A549 (cell line): Measurements from ENCODE around the gene AK8. TPM values are rescaled to one million over a fixed set of nuclear protein-coding genes. Genes with fewer than 3 reads are reported as not detected.

ENCODE experiments used
- ATAC-seq, 2 experiments: fragments of 200-7000 bp in 1 of 2; fragments of >200 bp in 1 of 2; cut with Nextera tagmentation in 1 of 2; cut with Tn5 transposase in 1 of 2; 3 replicates each; pipeline versions ENCODE4 v1.8.0 to v1.9.1; 2018 to 2020; ENCODE audit warnings: mild to moderate bottlenecking in 1 of 2, moderate library complexity in 1 of 2
- CTCF ChIA-PET: fragments of 300-600 bp; sonication (Branson Sonifier 250); formaldehyde crosslinking; extraction: SDS; loops from one replicate; lab custom pipeline; 2021; ENCODE audit warnings: antibody characterized with exemption, inconsistent platforms; lab: Yijun Ruan, JAX
- POLR2A ChIA-PET: fragments of 350-600 bp; formaldehyde crosslinking; extraction: SDS; loops from one replicate; lab custom pipeline; 2021; ENCODE audit warnings: antibody characterized with exemption, inconsistent platforms; lab: Yijun Ruan, JAX
- DNase-seq, 2 experiments: peaks; one replicate each; pipeline versions ENCODE4 v3.0.0 to v3.0.0-alpha.2; 2011 to 2016; ENCODE audit warnings: low read depth in 1 of 2, low spot score in 1 of 2
- FAIRE-seq: peaks from 2 replicates; lab custom pipeline; 2011; peaks lifted over from hg19 to GRCh38; lab: Jason Lieb, UNC
- H3K27ac ChIP-seq, 2 experiments: fragments of >200 bp; sonication (Bioruptor Twin); formaldehyde crosslinking; 3 replicates each; pipeline ENCODE4 v1.5.1; 2016 to 2017
- H3K4me1 ChIP-seq: fragments of >200 bp; sonication (Bioruptor Twin); formaldehyde crosslinking; 3 replicates; pipeline ENCODE4 v1.6.1; 2016
- H3K4me2 ChIP-seq: fragments of >200 bp; sonication (Bioruptor Twin); formaldehyde crosslinking; 3 replicates; pipeline ENCODE4 v1.6.1; 2016
- H3K4me3 ChIP-seq: fragments of >200 bp; sonication (Bioruptor Twin); formaldehyde crosslinking; 3 replicates; pipeline ENCODE4 v1.5.1; 2016
- H3K9me3 ChIP-seq: fragments of >200 bp; sonication (Bioruptor Twin); formaldehyde crosslinking; 3 replicates; pipeline ENCODE4 v1.6.1; 2016
- BHLHE40 ChIP-seq: IDR thresholded peaks from 2 replicates; pipeline ENCODE4 v1.6.1; 2012; ENCODE audit warnings: low read depth, low read length, inconsistent platforms
- CBX8 ChIP-seq: fragments of 200-600 bp; sonication (generic); IDR thresholded peaks from 2 replicates; pipeline ENCODE4 v1.6.1; 2016
- CEBPB ChIP-seq, 2 experiments: fragments of >200 bp in 1 of 2; sonication (Bioruptor Twin) in 1 of 2; formaldehyde crosslinking in 1 of 2; IDR thresholded peaks; 2 replicates each; pipeline ENCODE4 v1.6.1; 2012 to 2016
- CHD2 ChIP-seq: fragments of 150-350 bp; IDR thresholded peaks from 2 replicates; pipeline ENCODE4 v1.6.1; 2014; ENCODE audit warnings: low read length; ENCODE audit not compliant: partially characterized antibody
- CHD4 ChIP-seq: fragments of 200-600 bp; sonication (generic); IDR thresholded peaks from 2 replicates; pipeline ENCODE4 v1.6.1; 2016; ENCODE audit warnings: antibody characterized with exemption, mild to moderate bottlenecking, borderline replicate concordance
- EHMT2 ChIP-seq: fragments of 200-600 bp; sonication (generic); IDR thresholded peaks from 2 replicates; pipeline ENCODE4 v1.6.1; 2016; ENCODE audit warnings: antibody characterized with exemption, low read depth, mild to moderate bottlenecking, moderate library complexity
- EP300 ChIP-seq, 2 experiments: fragments of >200 bp; sonication (Bioruptor Twin); formaldehyde crosslinking; IDR thresholded peaks; 2 replicates in 1 of 2; 3 replicates in 1 of 2; pipeline ENCODE4 v1.6.1; 2016 to 2017
- FOSB ChIP-seq: fragments of 250-450 bp; sonication (Bioruptor Pico); IDR thresholded peaks from 2 replicates; pipeline ENCODE4 v1.5.0; 2020; ENCODE audit warnings: mild to moderate bottlenecking, moderate library complexity
- GATA3 ChIP-seq: IDR thresholded peaks from 2 replicates; pipeline ENCODE4 v1.6.1; 2012; ENCODE audit warnings: borderline replicate concordance
- HEYL ChIP-seq: fragments of 250-450 bp; sonication (Bioruptor Pico); IDR thresholded peaks from 2 replicates; pipeline ENCODE4 v1.8.0; 2021; ENCODE audit warnings: mild to moderate bottlenecking, moderate library complexity
- HOXB5 ChIP-seq: fragments of 250-450 bp; sonication (Bioruptor Pico); IDR thresholded peaks from 2 replicates; pipeline ENCODE4 v1.5.0; 2020; ENCODE audit warnings: mild to moderate bottlenecking, moderate library complexity
- JUNB ChIP-seq: fragments of >200 bp; sonication (Bioruptor Twin); formaldehyde crosslinking; IDR thresholded peaks from 2 replicates; pipeline ENCODE4 v1.6.1; 2016
- NPAS2 ChIP-seq: fragments of 250-450 bp; sonication (Bioruptor Pico); IDR thresholded peaks from 2 replicates; pipeline ENCODE4 v1.8.0; 2022; ENCODE audit warnings: mild to moderate bottlenecking, moderate library complexity, borderline replicate concordance
- NR3C1 ChIP-seq: fragments of >200 bp; sonication (Bioruptor Twin); formaldehyde crosslinking; IDR thresholded peaks from 3 replicates; pipeline ENCODE4 v1.6.1; 2017
- PHF8 ChIP-seq: fragments of 200-600 bp; sonication (generic); IDR thresholded peaks from 2 replicates; pipeline ENCODE4 v1.6.1; 2016; ENCODE audit warnings: low read depth, mild to moderate bottlenecking, antibody characterized with exemption, moderate library complexity, borderline replicate concordance
- RAD21 ChIP-seq, 2 experiments: fragments of >200 bp in 1 of 2; sonication (Bioruptor Twin) in 1 of 2; formaldehyde crosslinking in 1 of 2; IDR thresholded peaks in 1 of 2; conservative IDR thresholded peaks in 1 of 2; 2 replicates in 1 of 2; 3 replicates in 1 of 2; pipeline ENCODE4 v1.6.1; 2012 to 2018; ENCODE audit warnings: inconsistent platforms in 1 of 2
- RARB ChIP-seq: fragments of 250-450 bp; sonication (Bioruptor Pico); IDR thresholded peaks from 2 replicates; pipeline ENCODE4 v1.8.0; 2021; ENCODE audit warnings: mild to moderate bottlenecking, moderate library complexity
- RFX5 ChIP-seq: fragments of 450-650 bp; IDR thresholded peaks from 2 replicates; pipeline ENCODE4 v1.7.1; 2014; ENCODE audit warnings: antibody characterized with exemption, mild to moderate bottlenecking, moderate library complexity
- RNF2 ChIP-seq: fragments of 200-600 bp; sonication (generic); IDR thresholded peaks from 2 replicates; pipeline ENCODE4 v1.6.1; 2016; ENCODE audit warnings: low read depth, mild to moderate bottlenecking, antibody characterized with exemption, moderate library complexity, borderline replicate concordance
- TFCP2L1 ChIP-seq: fragments of 250-450 bp; sonication (Bioruptor Pico); IDR thresholded peaks from 2 replicates; pipeline ENCODE4 v1.5.0; 2021; ENCODE audit warnings: mild to moderate bottlenecking
- TP53 ChIP-seq: fragments of 250-450 bp; sonication (Bioruptor Pico); IDR thresholded peaks from 2 replicates; pipeline ENCODE4 v1.5.0; 2021; ENCODE audit warnings: mild to moderate bottlenecking, moderate library complexity
- ZFP36 ChIP-seq: fragments of 450-650 bp; IDR thresholded peaks from 2 replicates; pipeline ENCODE4 v1.6.1; 2014; ENCODE audit warnings: borderline replicate concordance; ENCODE audit not compliant: partially characterized antibody
- ZNF302 ChIP-seq: fragments of 250-450 bp; sonication (Bioruptor Pico); IDR thresholded peaks from 2 replicates; pipeline ENCODE4 v1.9.0; 2021; ENCODE audit warnings: inconsistent platforms, mild to moderate bottlenecking, moderate library complexity
- WGBS: methylation state at CpG from one replicate; pipeline ENCODE4 v1.1.6; 2017; ENCODE audit errors: missing lambda C conversion rate; 5-methylcytosine and 5-hydroxymethylcytosine counted together
- polyA plus RNA-seq, 4 experiments: library from polyadenylated mRNA; depleted of rRNA in 3 of 4; stranded (reverse); fragments of >200 nt; fragmentation: RNase III in 1 of 4; extraction: RNeasy Plus Mini Kit Qiagen cat#74134 plus additional on column Dnase treatment in 1 of 4; gene quantifications; 2 replicates in 3 of 4; 3 replicates in 1 of 4; pipeline ENCODE4 v1.2.3, GENCODE V29; 2011 to 2017
- TF ChIP-seq, protein P1 (sequence below): fragments of >200 bp; sonication (Bioruptor Twin); formaldehyde crosslinking; IDR thresholded peaks from 3 replicates; pipeline ENCODE4 v1.6.1; 2016

The AK8 gene
- polyA plus RNA-seq, 2 of the 4 experiments (the other 2 are of a cell fraction), result 0.61 to 0.63 TPM

DNA sequence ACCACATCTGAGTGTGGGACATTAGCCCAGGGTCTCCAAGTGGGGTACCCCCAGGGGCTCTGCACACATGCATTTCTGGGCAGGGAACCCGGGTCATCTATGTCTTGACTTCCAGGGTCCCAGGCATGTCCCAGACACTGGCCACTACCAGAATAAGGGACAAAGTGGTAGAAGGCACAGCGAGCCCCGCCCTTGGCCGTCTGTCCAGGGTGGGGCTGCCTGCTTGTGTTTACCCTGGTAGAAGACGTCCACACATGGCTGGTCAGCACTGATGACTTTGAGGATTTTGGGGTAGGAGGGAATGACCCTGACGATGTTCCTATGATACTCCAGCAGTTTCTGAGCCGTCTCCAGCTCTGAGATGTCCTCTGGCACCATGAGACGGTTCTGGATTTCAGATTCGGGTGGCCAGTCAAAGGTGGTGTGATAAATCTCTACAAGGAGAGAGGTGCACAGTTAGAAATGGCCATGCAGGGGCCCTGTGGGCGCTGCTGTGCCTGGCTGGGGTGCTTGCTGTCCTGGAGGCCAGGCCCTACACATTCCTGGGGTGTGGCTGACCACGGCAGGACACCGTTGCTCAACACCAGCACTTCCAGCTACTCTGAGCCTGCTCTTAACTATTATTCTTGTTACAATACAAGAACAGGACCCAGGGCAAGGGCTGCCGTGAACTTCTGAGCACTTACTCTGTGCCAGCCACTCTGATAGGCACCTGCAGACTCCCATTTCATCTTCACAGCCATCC, 51.3 kb downstream of the AK8 start:
- Histone ChIP-seq H3K4me3 (no peak overlapping the region), H3K27ac (no peak overlapping the region), H3K9me3 (no peaks in the 10 kb centered on the region), H3K4me2 (no peak overlapping the region), H3K4me1 (no peaks in the 10 kb centered on the region)
- ChIA-PET POLR2A (no interaction called here), CTCF (no interaction called here)
- TF ChIP-seq TP53 (CRISPR knock-in tag) (no peak), NPAS2 (no peak), EP300 (IDR thresholded peaks at IDR 0.05) (no peak), RNF2 (no peak), RFX5 (no peak), HEYL (CRISPR knock-in tag) (no peak), ZFP36 (no peak), TFCP2L1 (CRISPR knock-in tag) (no peak), BHLHE40 (no peak), CHD4 (no peak), JUNB (no peak), CBX8 (no peak), ZNF302 (CRISPR knock-in tag) (no peak), CHD2 (no peak), RARB (CRISPR knock-in tag) (no peak), RAD21 (conservative IDR thresholded peaks at IDR 0.05 in 1 of 2, IDR thresholded peaks at IDR 0.05 in 1 of 2) (no peak), CEBPB (IDR thresholded peaks at IDR 0.05) (no peak), PHF8 (no peak), EHMT2 (no peak)
- TF ChIP-seq, protein P1, sequence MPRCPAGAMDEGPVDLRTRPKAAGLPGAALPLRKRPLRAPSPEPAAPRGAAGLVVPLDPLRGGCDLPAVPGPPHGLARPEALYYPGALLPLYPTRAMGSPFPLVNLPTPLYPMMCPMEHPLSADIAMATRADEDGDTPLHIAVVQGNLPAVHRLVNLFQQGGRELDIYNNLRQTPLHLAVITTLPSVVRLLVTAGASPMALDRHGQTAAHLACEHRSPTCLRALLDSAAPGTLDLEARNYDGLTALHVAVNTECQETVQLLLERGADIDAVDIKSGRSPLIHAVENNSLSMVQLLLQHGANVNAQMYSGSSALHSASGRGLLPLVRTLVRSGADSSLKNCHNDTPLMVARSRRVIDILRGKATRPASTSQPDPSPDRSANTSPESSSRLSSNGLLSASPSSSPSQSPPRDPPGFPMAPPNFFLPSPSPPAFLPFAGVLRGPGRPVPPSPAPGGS, result no peak
- ATAC-seq (no peak), DNase-seq (no peak), FAIRE-seq (no peak)
- WGBS, result 50% methylated on average over 11 of the region's 13 CpGs

DNA sequence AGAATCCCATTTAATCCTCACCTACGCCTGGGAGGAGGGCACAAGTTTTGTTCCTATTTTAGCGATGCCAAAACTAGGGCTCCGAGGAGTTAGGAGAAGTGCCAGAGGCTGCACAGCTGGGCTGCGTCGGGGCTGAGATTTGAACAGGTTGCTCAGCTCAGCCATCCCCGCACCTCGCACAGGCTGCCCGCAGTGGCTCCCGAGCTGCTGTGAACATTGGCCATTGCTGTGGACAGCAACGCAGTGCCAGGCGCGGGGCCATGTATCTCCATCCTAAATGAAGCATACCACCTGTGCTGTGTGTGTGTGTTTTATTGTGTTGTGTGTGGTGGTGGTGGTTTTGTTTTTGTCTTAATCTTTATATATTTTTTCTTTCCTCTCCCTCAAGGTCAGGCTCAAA, 52.0 kb downstream of the AK8 start:
- no peak; a peak in 1 of 6 replicates for ATAC-seq
- WGBS, result 77% methylated on average over 12 of the region's 12 CpGs
- no peak for DNase-seq
- H3K9me3 ChIP-seq, result no peaks in the 10 kb centered on the region
- POLR2A ChIA-PET, result no interaction called here
- no peak for FAIRE-seq
- no peak for TF ChIP-seq FOSB (CRISPR knock-in tag)
- TF ChIP-seq RNF2, result no peak
- TF ChIP-seq HOXB5 (CRISPR knock-in tag), result no peak
- TF ChIP-seq, all 56 proteins: peak for 0
- no peaks in the 10 kb centered on the region for H3K4me1 ChIP-seq
- H3K4me3 ChIP-seq, result no peak overlapping the region
- CTCF ChIA-PET, result interaction anchor here (1.0 kb wide), 2 partner anchors 9 to 37 kb away, joined by 3 read pairs; no protein-coding TSS in a partner anchor
- H3K27ac ChIP-seq, result no peak overlapping the region
- no peak overlapping the region for H3K4me2 ChIP-seq

DNA sequence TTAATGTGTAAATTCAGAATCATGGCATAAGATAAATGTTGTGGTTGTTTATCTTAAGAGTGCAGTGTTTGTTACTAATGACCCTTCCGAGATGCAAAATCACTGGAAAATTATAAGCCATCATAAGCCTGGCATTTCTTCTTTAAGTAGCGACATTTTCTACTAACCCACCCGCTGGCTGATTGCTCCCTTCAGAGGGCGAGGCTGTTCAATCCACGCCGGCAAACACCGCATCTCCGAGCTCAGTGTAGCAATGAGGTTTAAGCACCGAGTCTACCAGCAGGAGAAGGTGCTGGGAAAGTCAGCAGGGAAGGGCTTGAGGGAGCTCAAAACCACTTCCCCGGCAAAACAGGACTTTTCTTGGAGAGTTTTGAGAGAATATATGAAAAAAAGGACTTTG, 52.7 kb downstream of the AK8 start:
- CTCF ChIA-PET, result interaction anchor here (0.9 to 1.0 kb wide), 3 partner anchors 9 to 137 kb away, joined by 3 read pairs; no protein-coding TSS in a partner anchor
- DNase-seq (no peak), FAIRE-seq (no peak)
- Histone ChIP-seq H3K9me3 (no peaks in the 10 kb centered on the region), H3K4me3 (no peak overlapping the region), H3K4me1 (no peaks in the 10 kb centered on the region), H3K27ac (no peak overlapping the region), H3K4me2 (no peak overlapping the region)
- POLR2A ChIA-PET, result no interaction called here
- WGBS, result 35% methylated on average over 10 of the region's 10 CpGs
- TF ChIP-seq TP53 (CRISPR knock-in tag) (no peak), NR3C1 (no peak), GATA3 (no peak)
- TF ChIP-seq, all 56 proteins: peak for 0
- ATAC-seq, result no peak
